Dermis microvascular lymphatic vessel endothelial cell (primary cell): ENCODE results near the gene GCN1. TPM values are rescaled to one million over a fixed set of nuclear protein-coding genes. Genes with fewer than 3 reads are reported as not detected.

Source experiments
- DNase-seq, 2 donors: peaks; one replicate each; pipeline versions ENCODE4 v3.0.0 to v3.0.0-alpha.2; 2010; ENCODE audit warnings: low read depth in 2 of 2
- total RNA-seq: library from RNA; depleted of rRNA; stranded (reverse); fragments of >200 nt; gene quantifications from 2 replicates; pipeline ENCODE4 v1.2.1, GENCODE V29; 2014

GCN1 gene
- total RNA-seq, 1 donor from 2014 or later, result 68.0 TPM

GRCh38 chr12:120190985-120191480 is 3.5 kb downstream of the GCN1 start:
- DNase-seq, result no peak

DNA sequence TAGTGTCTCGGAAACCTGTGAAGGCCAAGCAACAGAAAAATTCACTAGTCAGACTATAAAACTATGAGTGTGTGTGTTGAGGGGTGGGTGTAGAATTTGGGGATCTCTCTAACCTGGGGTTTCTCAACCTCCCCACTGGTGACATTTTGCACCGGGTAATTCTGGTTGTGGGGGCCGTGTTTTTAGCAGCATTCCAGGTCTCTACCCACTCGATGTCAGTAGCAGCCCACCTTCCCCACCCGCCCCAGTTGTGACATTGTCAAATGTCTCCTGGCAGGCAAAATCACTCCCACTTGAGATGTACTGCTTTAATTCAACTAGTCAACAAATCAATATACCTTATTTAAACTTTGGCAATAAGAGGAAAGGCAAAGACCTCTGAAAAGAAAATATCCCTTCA is 4.1 kb downstream of the GCN1 start:
- DNase-seq, result no peak

DNA sequence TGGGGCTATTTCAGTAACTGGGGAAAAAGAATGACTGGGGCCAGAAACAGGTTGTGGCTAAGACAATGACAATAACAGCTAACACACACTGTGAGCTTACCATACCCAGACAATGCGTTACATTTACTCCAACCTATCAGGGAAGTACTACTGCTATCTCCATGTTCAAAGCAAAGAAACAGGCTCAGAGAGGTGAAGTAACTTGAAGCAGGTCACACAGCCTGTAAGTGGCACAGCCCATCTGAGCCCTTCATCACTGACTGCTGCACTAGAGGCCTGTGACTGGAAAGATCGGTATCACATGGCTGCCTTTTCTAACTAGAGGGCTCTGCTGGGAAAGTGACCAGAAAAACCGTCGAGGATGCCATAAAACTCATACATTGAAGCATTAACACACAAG is 7.9 kb downstream of the GCN1 start:
- no peak for DNase-seq

- DNase-seq, result no peak
Measured at GRCh38 chr12:120183211-120183631, 11.3 kb downstream of the GCN1 start.

DNA sequence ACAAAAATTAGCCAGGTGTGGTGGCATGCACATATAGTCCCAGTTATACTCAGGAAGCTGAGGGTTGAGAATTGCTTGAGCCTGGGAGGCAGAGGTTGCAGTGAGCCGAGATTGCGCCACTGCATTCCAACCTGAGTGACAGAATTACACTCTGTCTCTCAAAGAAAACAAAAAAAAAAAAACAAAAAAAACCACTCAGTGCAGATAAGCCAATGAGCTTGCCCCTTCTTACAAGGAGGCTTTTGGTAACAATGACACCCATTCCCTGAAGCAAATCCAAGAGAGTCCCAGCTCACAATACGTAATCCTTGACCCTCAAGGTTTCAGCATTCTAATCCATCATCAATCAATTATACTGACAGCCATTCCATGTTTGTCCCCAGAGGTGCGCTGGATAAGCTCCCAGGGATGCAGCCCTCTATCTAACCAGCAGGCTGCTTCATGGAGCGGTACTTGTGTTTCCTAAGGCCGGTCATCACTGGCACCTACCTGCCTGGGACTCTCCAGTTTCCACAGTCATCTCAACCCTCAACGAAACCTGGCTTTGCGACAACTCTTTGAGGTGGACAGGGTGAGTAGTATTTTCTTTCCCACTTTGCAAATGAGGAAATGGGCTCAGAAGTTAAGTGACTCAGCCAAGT is 12.4 kb downstream of the GCN1 start:
- no peak for DNase-seq

- no peak for DNase-seq
Measured at GRCh38 chr12:120180975-120181374, 13.5 kb downstream of the GCN1 start.

DNA sequence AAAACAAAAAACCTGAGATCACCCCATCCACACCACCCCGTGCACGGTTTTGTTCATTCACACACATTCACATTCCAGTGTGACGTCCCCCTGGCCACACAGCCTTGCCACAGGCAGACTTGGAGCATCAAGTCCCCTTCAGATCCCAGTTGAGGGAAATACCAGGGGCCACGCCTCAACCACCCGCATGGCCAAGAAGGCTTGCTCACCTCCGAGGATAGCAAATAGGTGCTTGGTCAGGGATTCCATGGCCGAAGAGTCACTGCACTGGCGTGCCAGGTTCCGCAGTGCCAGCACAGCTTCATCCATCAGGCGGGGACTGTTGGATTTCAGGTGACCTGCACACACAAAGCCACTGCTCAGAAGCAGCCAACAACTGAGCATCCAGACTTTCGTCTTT is 19.0 kb downstream of the GCN1 start:
- no peak for DNase-seq

DNA sequence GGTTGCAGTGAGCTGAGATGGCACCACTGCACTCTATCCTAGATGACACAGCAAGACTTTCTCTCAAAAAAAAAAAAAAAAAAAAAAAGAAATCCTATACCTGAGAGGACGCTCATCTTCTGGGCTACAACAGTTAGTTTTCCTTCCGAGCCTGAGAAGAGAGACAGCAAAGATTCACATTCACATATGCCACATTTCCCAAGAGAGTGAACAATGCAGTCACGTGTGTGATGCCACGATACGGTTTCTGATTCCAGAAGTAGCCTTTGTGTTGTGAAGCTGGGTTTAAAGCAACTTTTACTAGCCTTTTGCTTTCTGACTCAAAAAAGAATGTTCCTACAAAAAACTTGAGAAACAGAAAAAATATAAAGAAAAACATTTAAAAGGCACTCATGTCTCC is 19.5 kb downstream of the GCN1 start:
- no peak for DNase-seq

- DNase-seq, result no peak
Measured at GRCh38 chr12:120172053-120172452, 22.5 kb downstream of the GCN1 start.

DNA sequence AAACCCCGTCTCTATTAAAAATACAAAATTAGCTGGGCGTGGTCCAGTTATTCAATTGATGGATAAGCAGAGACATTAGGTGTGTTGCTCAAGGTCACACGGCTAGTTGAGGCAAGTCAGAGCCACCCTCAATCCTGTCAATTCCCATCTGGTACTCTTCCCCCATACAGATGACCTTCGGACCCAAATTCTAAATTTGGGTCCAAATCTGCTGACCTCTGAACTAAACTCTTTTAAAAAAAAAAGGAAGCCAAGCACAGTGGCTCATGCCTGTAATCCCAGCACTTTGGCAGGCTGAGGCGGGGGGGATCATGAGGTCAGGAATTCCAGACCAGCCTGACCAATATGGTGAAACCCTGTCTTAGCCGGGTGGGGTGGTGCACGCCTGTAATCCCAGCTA is 23.9 kb downstream of the GCN1 start:
- DNase-seq, result no peak

- DNase-seq, result no peak
Measured at GRCh38 chr12:120169946-120170345, 24.6 kb downstream of the GCN1 start.

DNA sequence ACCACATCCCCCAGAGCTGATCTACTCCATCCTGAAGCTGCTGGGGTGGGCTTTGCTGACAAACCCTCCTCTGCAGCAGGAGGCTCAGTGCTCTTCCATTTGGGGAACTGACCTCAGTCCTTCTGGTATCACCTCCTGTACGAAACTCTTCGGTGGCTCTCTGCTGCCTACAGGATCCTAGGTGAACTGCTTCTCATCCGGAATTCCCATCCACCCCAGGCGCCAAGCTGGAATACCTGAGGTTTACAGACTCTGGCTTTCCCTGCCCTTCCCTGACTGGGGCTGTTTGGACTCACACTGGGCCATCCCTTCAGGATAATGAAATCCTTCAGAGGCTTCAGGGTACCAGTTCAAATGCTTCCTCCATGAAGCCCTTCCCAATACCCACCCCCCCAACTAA is 26.2 kb downstream of the GCN1 start:
- DNase-seq, result no peak

DNA sequence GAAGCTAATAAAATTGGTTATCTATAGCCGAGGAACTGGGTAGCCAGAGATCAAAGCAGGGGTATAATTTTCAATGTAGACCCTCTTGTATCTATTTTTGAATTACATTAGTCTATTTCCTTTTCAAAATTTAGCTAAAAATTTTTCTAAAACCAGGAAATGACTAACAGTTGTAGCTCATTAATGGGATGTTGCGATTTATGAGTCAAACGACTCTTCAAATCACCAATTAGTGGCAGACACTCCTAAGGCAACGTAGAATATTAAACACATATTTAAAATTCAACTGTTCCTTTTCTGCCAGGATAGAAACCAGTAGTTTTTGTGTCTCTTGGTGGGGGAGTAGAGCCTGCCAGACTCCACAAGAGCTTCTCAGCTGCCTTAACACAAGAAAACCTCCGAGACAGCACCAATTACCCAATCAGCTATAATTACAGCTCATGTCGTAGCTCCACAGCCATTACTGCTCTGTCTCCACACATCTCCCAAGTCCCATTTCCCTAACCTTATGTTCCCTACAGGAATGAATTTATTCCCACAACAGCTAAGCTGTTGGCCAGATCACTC is 26.9 kb downstream of the GCN1 start:
- DNase-seq, result peak in 1 of 2 donors; percentile 11

DNA sequence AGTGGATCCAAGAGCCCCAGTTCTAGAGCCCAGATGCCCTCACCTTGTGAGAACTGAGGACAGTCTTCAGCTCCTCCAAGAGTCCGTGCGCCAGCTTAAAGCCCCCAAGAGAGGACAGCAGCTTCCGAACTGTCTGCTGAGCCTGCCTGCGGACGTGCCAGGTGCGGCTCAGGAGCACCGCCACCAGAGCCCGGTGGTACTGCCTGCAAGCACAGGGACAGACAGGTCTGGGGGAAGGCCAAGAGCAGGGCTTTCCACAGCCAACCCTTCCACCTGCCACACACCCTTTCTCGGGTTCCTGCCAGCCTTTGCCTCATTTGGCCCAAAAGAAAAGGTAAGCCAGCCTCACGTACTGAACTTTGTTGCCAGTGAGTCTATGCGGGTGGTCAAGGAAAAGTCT is 30.2 kb downstream of the GCN1 start:
- DNase-seq, result no peak

DNA sequence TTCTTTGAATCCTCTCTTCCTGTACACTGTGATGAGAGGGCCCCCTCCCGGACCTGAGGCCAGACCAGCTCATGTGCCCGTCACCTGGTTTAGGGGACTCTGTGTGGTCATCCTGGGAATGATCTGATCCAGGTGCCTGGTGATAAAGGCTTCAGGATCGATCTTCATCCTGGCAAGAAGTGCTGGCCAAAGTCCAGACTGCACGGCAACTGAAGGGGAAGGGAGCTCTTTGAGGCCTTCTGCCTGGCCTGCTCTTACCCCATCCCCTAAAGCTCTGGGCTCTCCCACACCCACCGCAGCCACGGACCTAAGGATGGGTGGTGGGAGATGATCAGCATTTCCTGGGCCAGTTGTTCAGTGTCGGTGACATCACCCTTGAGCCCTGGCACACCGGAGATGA is 31.8 kb downstream of the GCN1 start:
- no peak for DNase-seq

DNA sequence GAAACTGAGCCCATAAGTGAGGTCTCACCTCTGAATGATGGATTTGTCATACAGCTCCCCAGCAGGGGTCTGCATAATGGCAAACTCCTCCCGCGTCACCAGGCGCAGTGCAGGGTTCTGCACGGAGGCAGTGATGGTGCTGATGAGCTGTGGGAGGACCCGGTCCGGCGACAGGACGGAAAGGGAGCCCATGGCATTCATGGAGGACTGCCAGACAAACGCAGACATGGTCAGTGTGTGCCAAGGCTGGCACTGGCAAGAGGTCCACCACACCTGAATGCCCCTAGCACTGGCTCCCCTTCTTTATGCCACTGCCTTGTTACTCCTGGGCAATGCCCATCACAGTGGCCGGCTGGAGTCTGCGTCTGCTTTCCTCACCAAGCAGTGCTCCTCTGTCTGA is 32.7 kb downstream of the GCN1 start:
- DNase-seq, result no peak

- no peak for DNase-seq
Measured at GRCh38 chr12:120159509-120160237, 34.8 kb downstream of the GCN1 start.

DNA sequence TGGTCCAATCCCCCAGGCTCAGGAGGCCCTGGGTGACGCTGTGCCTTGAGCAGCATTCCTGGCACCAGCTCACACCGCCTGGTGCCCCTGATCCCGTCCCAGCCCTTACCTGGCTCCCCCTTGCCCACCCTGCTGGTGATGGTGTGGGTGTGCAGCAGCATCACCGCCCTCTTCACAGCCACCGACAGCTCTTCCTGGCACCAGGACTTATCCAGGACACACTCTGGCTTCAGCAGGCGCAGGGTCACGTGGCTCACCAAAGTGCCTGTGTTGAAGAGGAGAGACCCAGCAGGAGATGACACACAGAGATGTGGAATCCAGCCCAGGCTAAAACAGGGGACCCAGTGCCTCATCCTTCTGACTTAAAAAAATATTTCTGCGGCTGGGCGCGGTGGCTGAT is 36.2 kb downstream of the GCN1 start:
- DNase-seq, result no peak

GRCh38 chr12:120157678-120158077 is 36.8 kb downstream of the GCN1 start:
- no peak for DNase-seq

- no peak for DNase-seq
Measured at GRCh38 chr12:120156315-120157259, 37.9 kb downstream of the GCN1 start.

GRCh38 chr12:120155072-120155471 is 39.4 kb downstream of the GCN1 start:
- DNase-seq, result no peak
